HS-5 (cell line): ENCODE results near the gene ACOT9.
"Not testable (repeated sequence)": the region's sequence is repeated elsewhere in the genome, so short reads cannot be mapped to it uniquely, and the experiment has no call there.

ENCODE experiments used
- DNase-seq: peaks from one replicate; pipeline ENCODE4 v3.0.0-alpha.2; 2012; ENCODE audit warnings: low read depth

The ACOT9 gene

GRCh38 chrX:23765449-23765848 lies 22.4 kb upstream of the ACOT9 start:
- peak; percentile 44 for DNase-seq

- no peak for DNase-seq
These were observed 21.3 kb upstream of the ACOT9 start for GRCh38 chrX:23764188-23764984.

- DNase-seq: no peak
These were observed 16.7 kb upstream of the ACOT9 start for GRCh38 chrX:23759821-23760220.

- DNase-seq: no peak
These were observed 13.1 kb upstream of the ACOT9 start for GRCh38 chrX:23756165-23756564.

GRCh38 chrX:23754664-23755063 lies 11.6 kb upstream of the ACOT9 start:
- no peak for DNase-seq

GRCh38 chrX:23752740-23753415 lies 9.8 kb upstream of the ACOT9 start:
- DNase-seq: no peak

GRCh38 chrX:23749576-23749975 lies 6.5 kb upstream of the ACOT9 start:
- DNase-seq: no peak

GRCh38 chrX:23749129-23749528 lies 6.1 kb upstream of the ACOT9 start:
- DNase-seq: no peak

- no peak for DNase-seq
These were observed 2.7 kb upstream of the ACOT9 start for GRCh38 chrX:23745786-23746185.

- not testable (repeated sequence) for DNase-seq
These were observed 521 bp upstream of the ACOT9 start for GRCh38 chrX:23743623-23743971.

- peak; percentile 54 for DNase-seq
These were observed 841 bp downstream of the ACOT9 start for GRCh38 chrX:23742174-23742696.

- no peak for DNase-seq
These were observed 5.7 kb downstream of the ACOT9 start for GRCh38 chrX:23737413-23737812.

GRCh38 chrX:23736030-23736429 lies 7.0 kb downstream of the ACOT9 start:
- no peak for DNase-seq

GRCh38 chrX:23732704-23733103 lies 10.4 kb downstream of the ACOT9 start:
- no peak for DNase-seq

GRCh38 chrX:23731951-23732350 lies 11.1 kb downstream of the ACOT9 start:
- no peak for DNase-seq

GRCh38 chrX:23729214-23729613 lies 13.9 kb downstream of the ACOT9 start:
- DNase-seq: no peak

GRCh38 chrX:23727206-23727605 lies 15.9 kb downstream of the ACOT9 start:
- no peak for DNase-seq

- DNase-seq: no peak
These were observed 16.9 kb downstream of the ACOT9 start for GRCh38 chrX:23726191-23726590.

- no peak for DNase-seq
These were observed 22.9 kb downstream of the ACOT9 start for GRCh38 chrX:23720117-23720677.

- no peak for DNase-seq
These were observed 37.8 kb downstream of the ACOT9 start for GRCh38 chrX:23705235-23705634.

- no peak for DNase-seq
These were observed 38.3 kb downstream of the ACOT9 start for GRCh38 chrX:23704673-23705206.

GRCh38 chrX:23699636-23700194 lies 43.4 kb downstream of the ACOT9 start:
- DNase-seq: no peak

GRCh38 chrX:23694606-23695005 lies 48.5 kb downstream of the ACOT9 start:
- peak; percentile 4 for DNase-seq
